ENCODE results near the gene TMEM69.

DNA sequence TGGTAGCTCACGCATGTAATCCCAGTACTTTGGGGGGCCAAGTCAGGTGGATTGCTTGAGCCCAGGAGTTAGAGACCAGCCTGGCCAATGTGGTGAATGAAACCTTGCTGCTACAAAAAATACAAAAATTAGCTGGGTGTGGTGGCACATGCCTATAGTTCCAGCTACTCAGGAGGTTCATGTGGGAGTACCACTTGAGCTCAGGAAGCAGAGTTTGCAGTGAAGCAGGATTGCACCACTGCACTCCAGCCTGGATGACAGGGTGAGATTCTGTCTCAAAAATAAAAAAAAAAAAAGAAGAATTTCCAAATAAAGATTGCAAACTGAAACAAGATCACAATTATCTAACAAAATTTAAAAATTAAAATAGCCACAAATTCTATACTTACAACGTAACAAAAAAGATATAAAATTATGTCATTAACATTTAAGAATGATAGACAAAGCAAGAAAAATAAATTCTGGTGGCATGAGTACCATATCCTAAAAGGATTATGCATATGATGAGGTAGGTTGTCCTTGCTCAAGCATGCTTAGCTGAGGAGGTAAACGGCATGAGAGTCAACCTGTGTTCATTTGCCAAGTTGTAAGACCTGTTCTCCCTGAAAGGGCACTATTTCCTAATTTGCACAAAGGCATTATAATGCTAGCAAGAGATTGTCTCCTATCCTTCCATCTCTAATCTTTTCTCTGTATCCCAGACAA, 42.2 kb downstream of the TMEM69 start:
- TF ChIP-seq, protein P1, sequence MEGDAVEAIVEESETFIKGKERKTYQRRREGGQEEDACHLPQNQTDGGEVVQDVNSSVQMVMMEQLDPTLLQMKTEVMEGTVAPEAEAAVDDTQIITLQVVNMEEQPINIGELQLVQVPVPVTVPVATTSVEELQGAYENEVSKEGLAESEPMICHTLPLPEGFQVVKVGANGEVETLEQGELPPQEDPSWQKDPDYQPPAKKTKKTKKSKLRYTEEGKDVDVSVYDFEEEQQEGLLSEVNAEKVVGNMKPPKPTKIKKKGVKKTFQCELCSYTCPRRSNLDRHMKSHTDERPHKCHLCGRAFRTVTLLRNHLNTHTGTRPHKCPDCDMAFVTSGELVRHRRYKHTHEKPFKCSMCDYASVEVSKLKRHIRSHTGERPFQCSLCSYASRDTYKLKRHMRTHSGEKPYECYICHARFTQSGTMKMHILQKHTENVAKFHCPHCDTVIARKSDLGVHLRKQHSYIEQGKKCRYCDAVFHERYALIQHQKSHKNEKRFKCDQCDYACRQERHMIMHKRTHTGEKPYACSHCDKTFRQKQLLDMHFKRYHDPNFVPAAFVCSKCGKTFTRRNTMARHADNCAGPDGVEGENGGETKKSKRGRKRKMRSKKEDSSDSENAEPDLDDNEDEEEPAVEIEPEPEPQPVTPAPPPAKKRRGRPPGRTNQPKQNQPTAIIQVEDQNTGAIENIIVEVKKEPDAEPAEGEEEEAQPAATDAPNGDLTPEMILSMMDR (IDR thresholded peaks at IDR 0.05), result no peak
- no peak for TF ChIP-seq POLR2A (IDR thresholded peaks at IDR 0.05)

Measured in uterus (tissue), 2 donors.